ENCODE measurements around the gene NPC1L1. TPM values are rescaled to one million over a fixed set of nuclear protein-coding genes. Genes with fewer than 3 reads are reported as not detected.

NPC1L1 gene
- polyA plus RNA-seq, 3 donors: 0.04 TPM; not detected in 2

- Histone ChIP-seq H3K9me3 (replicated peaks in 1 of 2; ENCODE audit: control insufficient read depth in 1 of 2, insufficient read depth in 1 of 2, low read length in 2 of 2) (peaks cover 5 to 13% of the 10 kb centered on the region in 2 donors), H3K27me3 (ENCODE audit: control insufficient read depth in 2 of 2, insufficient read depth in 2 of 2, low read length in 2 of 2) (no peaks in the 10 kb centered on the region), H3K79me2 (ENCODE audit: insufficient read depth, low read length) (no peaks in the 10 kb centered on the region), H3K27ac (ENCODE audit: low read depth in 1 of 2, low read length in 2 of 2) (no peak overlapping the region), H4K20me1 (ENCODE audit: insufficient read depth, low read length) (no peaks in the 10 kb centered on the region), H3K4me1 (ENCODE audit: control insufficient read depth in 1 of 2, insufficient read depth in 2 of 2, low read length in 2 of 2) (no peaks in the 10 kb centered on the region), H3K36me3 (replicated peaks in 1 of 2; ENCODE audit: control insufficient read depth in 1 of 2, insufficient read depth in 2 of 2, low read length in 2 of 2) (no peaks in the 10 kb centered on the region), H2AFZ (ENCODE audit: insufficient read depth, low read depth, low read length, poor library complexity, severe bottlenecking) (no peak overlapping the region), H3K9ac (ENCODE audit: insufficient read depth, low read length, poor library complexity, severe bottlenecking) (no peak overlapping the region), H3K4me3 (replicated peaks in 1 of 3; ENCODE audit: low read depth in 2 of 3, low read length in 3 of 3) (no peak overlapping the region), H3K4me2 (replicated peaks; ENCODE audit: extremely low read depth, low read length, poor library complexity, severe bottlenecking) (no peak overlapping the region)
- TF ChIP-seq CTCF (IDR thresholded peaks at IDR 0.05): no peak
- Mint-ChIP-seq H3K4me1 (no peaks in the 10 kb centered on the region), H3K9me3 (peaks cover 3 to 17% (median 10%) of the 10 kb centered on the region in 7 donors), H3K27me3 (ENCODE audit: low read depth in 3 of 3) (peaks cover 4 to 6% (median 5%) of the 10 kb centered on the region in 3 donors), H3K36me3 (no peaks in the 10 kb centered on the region), H3K4me3 (no peak overlapping the region), H3K27ac (peak overlapping the region in 1 of 7 donors; percentile 37)
- 92% methylated on average over 14 of the region's 17 CpGs for WGBS (ENCODE audit: insufficient coverage)
- DNase-seq: no peak
- intact Hi-C loops (cut with micrococcal nuclease): no loop called here
Observed at GRCh38 chr7:44531421-44532380, 9.4 kb downstream of the NPC1L1 start.

- H3K9ac ChIP-seq (ENCODE audit: insufficient read depth, low read length, poor library complexity, severe bottlenecking): no peak overlapping the region
Observed at GRCh38 chr7:44530990-44531389, 10.1 kb downstream of the NPC1L1 start.

More at GRCh38 chr7:44530990-44531389, 10.1 kb downstream of the NPC1L1 start:
- Histone ChIP-seq H3K36me3 (replicated peaks in 1 of 2; ENCODE audit: control insufficient read depth in 1 of 2, insufficient read depth in 2 of 2, low read length in 2 of 2) (no peaks in the 10 kb centered on the region), H3K27me3 (ENCODE audit: control insufficient read depth in 2 of 2, insufficient read depth in 2 of 2, low read length in 2 of 2) (no peaks in the 10 kb centered on the region), H3K4me3 (replicated peaks in 1 of 3; ENCODE audit: low read depth in 2 of 3, low read length in 3 of 3) (no peak overlapping the region), H3K4me2 (replicated peaks; ENCODE audit: extremely low read depth, low read length, poor library complexity, severe bottlenecking) (no peak overlapping the region), H3K27ac (ENCODE audit: low read depth in 1 of 2, low read length in 2 of 2) (no peak overlapping the region), H3K4me1 (ENCODE audit: control insufficient read depth in 1 of 2, insufficient read depth in 2 of 2, low read length in 2 of 2) (no peaks in the 10 kb centered on the region), H3K79me2 (ENCODE audit: insufficient read depth, low read length) (no peaks in the 10 kb centered on the region), H2AFZ (ENCODE audit: insufficient read depth, low read depth, low read length, poor library complexity, severe bottlenecking) (no peak overlapping the region), H3K9me3 (replicated peaks in 1 of 2; ENCODE audit: control insufficient read depth in 1 of 2, insufficient read depth in 1 of 2, low read length in 2 of 2) (peaks cover 7 to 20% of the 10 kb centered on the region in 2 donors), H4K20me1 (ENCODE audit: insufficient read depth, low read length) (no peaks in the 10 kb centered on the region)
- no peaks in the 10 kb centered on the region for H3K4me1 Mint-ChIP-seq
- intact Hi-C loops (cut with micrococcal nuclease): no loop called here
- DNase-seq: no peak
- H3K27ac Mint-ChIP-seq: peak overlapping the region in 2 of 7 donors; percentile 37 to 44
- WGBS (ENCODE audit: insufficient coverage): 83% methylated on average over 10 of the region's 10 CpGs
- peaks cover 4 to 6% (median 5%) of the 10 kb centered on the region in 3 donors for H3K27me3 Mint-ChIP-seq (ENCODE audit: low read depth in 3 of 3)
- TF ChIP-seq CTCF (IDR thresholded peaks at IDR 0.05): no peak
- no peak overlapping the region for H3K4me3 Mint-ChIP-seq
- H3K36me3 Mint-ChIP-seq: no peaks in the 10 kb centered on the region
- H3K9me3 Mint-ChIP-seq: peaks cover 4 to 23% (median 16%) of the 10 kb centered on the region in 7 donors

Data from CD14-positive monocyte (primary cell).